NCI-H2196 (cell line): ENCODE measurements around the gene BEST4.
"Not testable (repeated sequence)": the region's sequence is repeated elsewhere in the genome, so short reads cannot be mapped to it uniquely, and the experiment has no call there.

ENCODE experiments used
- DNase-seq: peaks from one replicate; lab custom pipeline; 2025; ENCODE audit not compliant: unreplicated experiment; lab: John Stamatoyannopoulos, UW

Gene BEST4

GRCh38 chr1:44803062-44803311 lies 15.0 kb upstream of the BEST4 start:
- DNase-seq, result no peak

DNA sequence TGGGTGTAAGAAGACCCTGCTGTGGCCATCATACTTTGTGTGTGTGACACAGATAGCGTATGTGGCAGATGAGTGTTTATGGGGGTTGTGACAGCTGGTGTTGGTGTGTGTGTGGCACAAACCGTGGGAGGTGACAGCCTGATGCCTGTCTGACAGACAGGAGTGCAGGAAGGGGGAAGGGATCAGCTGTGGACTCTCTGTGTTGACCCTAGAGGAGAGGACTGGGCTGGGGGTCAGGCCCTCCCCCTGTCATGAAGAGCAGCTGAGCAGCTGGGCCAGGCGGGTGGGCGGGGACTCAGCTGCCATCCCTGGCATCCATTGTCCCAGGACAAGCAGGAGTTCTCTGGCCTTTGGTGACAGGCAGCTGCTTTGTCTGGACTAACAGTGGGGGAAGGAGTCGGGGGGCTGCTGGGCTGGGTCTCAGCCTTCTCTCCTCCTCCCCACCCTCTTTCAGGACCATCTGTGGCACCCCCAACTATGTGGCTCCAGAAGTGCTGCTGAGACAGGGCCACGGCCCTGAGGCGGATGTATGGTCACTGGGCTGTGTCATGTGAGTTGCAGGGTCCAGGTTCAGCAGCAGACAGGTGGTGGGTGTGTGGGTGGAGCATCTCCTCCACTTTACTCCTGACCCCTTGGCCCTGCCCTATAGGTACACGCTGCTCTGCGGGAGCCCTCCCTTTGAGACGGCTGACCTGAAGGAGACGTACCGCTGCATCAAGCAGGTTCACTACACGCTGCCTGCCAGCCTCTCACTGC lies 14.5 kb upstream of the BEST4 start:
- no peak for DNase-seq

DNA sequence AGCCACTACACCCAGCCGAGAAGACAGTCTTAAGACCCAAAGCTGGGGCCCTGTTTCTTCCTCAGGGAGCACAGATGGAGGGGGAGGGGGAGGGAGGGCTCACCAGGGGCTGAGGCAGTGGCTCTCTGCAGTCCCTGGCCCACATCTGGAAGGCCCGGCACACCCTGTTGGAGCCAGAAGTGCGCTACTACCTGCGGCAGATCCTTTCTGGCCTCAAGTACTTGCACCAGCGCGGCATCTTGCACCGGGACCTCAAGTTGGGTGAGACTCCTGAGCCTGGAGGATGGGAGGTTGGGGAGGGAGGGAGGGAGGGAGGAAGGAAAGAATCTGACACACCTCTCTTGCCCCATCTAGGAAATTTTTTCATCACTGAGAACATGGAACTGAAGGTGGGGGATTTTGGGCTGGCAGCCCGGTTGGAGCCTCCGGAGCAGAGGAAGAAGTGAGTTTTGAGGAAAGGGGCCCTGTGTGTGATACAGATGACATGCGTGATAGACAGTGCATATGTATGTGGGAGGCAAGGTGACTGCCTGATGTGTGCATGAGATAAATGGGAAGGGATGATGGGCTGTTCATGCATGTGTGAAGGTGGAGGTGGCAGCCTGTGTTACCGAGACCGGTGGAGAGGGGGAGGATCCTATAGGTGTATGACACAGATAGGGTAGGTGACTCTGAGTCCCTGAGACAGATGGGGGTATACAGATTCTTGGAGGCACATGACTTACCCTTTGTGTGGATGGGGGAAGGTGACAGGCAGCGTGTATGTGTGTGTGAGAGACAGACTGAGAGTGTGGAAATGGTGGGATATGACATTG lies 13.7 kb upstream of the BEST4 start:
- no peak for DNase-seq

- DNase-seq, result peak; percentile 96
Observed at GRCh38 chr1:44799770-44800584, 12.0 kb upstream of the BEST4 start, which contains the start of gene PLK3. Gene PLK3, plus strand, starts transcription at chr1:44800377. Its CDS starts 87 bp downstream, at chr1:44800464.

DNA sequence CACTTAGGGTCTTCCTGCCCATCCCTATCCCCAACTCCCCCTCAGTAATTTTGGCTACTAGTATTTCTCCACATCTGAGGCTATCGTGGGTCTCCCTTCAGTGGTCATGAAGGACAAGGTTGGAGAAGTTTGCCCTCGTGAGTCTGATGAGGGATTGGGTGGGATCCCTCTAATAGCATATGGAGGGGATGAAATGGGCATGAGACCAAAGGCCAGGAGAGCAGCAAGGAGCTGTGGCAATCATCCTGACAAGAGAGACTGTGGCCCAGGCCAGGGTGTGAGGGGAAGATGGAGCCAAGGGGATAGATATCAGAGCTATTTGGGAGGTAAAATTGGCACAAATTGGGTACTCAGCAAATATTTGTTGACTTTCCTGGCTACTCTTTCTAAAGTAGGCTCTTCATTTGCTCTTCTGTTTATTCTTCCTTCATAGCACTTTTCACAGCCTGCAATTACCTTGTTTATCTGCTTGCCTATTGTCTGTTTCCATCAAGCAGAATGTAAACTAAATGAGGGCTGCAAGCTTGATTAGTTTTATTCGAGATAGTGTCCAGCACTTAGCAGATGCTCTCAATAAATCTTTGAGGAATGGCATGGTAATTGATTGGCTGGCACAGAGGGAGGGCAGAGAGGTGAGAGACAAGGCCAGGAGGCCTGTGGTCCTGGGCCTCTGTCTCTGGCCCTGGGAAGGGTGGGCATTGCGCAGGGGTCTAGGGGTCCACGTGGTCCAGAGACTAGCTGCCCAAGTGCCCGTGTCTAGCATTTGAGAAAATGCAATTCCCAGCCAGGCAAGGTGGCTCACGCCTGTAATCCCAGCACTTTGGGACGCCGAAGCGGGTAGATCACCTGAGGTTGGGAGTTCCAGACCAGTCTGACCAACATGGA lies 10.8 kb upstream of the BEST4 start:
- peak; percentile 43 for DNase-seq

GRCh38 chr1:44797886-44798285 lies 9.9 kb upstream of the BEST4 start:
- DNase-seq, result not testable (repeated sequence)

DNA sequence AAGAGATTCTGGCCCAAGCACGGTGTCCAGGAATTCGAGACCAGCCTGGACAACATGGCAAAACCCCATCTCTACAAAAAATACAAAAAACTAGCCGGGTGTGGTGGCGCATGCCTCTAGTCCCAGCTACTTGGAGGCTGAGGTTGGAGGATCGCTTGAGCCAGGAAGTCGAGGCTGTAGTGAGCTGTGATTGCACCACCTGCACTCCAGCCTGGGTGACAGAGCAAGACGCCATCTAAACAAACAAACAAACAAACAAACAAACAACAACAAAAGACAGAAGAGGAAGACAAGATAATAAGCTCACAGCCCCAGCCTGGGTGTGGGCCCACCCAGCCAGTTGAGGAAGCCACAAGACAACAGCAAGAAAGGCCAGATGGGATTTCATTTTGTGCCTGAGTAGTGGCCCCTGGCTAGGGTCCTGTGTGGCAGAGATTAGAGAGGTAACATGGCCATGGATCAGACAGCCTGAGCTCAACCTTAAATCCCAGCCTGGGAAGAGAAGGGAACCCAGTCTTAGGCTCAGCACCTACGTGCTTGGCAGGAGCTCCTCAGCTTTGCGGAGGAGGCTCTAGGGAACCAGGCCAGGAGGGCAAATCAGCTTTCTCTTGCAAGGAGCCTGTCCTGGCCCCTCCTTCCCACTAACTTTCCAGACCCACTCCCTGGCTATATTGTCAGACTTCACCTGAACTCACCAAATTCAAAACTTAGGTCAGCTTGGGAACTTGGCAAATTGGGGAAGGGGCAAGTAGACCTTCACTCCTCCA lies 4.9 kb upstream of the BEST4 start:
- no peak for DNase-seq

DNA sequence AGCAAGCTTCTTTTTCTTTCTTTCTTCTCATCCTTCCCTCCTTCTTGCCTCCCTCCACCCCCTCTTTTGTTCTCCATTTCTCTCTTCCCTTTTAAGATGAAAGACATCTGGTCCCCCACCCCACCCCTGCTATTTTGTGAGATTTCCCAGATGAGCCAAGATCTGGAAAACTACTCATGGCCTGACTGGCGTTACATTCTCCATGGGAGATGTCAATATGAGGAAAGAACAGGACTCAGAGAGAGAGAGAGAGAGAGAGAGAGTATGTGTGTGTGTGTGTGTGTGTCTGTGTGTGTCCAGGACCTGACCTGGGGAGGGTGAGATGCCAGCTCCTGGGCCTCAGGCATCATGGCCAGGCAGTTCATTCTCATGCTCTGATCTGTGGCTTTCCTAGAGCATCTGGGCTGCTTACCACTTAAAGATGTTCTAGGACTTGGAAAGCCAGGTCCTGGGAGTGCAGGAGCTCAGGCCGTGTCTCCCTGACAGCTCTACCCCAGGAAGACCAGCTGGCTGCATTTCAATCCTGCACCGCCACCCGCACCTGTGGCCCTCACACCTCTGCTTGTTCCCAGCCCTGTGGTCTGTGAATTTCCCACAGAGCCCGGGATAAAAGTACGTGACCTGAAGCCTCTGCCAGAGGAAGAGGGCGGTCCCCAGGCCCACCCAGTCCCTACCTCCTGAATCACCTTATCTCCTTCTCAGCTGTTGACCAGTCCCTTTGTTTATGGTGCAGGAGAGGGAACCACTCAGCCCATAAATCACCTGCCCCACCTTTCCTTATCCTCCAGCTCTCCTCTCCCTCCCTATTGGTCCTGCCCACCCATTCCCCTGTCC lies 3.2 kb upstream of the BEST4 start:
- no peak for DNase-seq

- no peak for DNase-seq
Observed at GRCh38 chr1:44787506-44787905, 464 bp downstream of the BEST4 start.

DNA sequence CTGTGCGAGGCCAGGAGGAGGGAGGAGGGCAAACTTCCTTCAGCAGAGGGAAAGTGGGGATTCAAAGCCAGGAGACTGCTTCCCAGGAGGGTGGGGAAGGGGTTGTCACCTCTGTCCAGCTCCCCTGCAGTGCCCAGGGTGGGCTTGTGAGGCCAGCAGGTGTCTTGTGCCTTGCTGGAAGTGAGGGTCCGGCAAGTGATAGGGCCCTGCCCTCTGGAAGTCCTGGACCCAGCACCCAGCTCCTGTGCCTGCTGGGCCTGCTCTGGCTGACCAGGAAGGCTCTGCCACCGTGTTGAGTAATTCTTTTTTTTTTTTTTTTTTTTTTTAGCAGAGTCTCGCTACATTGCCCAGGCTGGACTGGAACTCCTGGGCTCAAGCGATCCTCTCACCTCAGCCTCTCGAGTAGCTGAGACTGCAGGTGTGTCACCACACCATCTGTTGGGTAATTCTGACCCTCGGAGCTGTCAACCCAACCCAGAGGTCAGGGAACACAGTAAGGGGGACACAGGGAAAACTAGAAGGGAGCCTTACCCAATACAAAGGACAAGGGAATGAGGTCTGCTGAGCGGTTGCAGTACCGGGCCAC lies 1.0 kb downstream of the BEST4 start:
- no peak for DNase-seq

DNA sequence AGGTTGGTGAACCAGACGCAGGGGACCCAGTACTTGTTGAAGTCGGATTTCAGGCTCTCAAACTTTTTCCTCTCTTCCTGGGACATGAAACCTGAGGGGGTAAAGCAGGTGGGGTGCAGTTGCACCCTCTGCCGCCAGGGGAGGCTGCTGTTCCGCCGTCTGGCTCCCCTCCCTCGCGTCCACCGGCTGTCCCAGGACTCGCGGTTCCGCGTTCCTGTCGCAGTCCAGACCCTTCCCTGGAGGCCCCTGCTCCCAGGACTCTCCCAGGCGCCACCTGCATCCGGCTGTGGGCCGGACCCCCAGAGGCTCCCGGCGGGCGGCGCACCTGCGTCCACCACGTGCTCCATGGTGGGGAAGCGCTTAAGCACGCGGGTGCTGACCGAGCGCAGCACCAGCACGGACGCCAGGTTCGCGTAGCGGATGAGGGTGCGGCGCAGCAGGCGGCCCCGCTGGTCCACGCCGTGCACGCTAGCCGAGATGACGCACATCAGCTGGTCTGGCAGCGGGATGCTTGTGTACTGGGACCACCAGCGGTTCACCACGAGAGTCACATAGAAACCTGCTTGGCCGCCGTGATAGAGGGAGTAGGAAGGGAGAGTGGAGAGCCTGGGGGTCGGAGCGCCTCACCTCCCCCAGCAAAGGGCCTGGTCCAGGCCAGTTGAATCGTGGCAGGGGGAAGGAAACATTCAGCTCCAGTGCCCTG lies 1.7 kb downstream of the BEST4 start:
- no peak for DNase-seq

DNA sequence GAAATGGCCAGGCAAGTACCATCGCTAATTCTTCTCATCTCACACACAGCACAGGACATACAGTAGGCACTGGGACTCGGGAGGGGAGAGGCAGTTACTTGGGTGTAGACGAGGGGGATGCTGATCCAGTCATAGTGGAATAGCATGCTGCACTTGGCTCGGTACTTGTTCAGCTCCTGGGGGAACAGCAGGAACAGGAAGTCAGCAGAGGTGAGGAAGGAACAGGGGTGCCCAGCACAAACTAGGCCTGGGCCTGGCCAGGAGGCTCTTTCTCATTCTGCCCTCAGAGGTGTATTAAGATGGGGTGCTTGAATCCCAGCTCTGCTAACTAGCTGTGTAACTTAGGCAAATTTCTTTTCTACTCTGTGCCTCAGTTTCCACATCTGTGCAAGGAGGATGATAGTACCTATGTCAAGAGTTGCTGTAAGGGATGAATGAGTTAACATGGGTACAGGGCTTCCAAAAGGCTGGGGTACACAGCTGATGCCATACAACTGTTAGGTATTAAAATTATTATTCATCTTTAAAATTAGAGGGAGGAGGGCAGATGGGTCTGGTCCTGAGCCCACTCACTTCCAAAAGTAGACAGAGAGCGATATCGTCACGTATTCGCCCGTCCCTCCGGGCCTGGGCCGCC lies 2.4 kb downstream of the BEST4 start:
- DNase-seq, result no peak

DNA sequence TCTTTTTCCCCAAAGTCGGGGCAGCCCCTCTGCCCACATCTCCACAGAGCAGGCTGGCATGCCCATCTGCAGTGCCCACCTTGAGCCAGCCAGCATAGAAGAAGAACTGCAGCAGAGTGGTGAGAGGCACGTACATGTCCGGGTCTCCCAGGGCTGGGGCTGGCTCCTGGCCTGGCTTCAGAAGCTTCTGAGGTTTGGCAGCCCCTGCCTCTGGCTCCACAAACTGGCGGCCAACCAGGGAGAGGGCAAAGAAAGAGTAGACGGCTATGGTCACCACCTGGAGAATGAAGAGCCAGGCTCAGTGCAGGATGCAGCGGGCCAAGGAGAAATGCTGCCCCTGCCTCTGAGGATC lies 3.0 kb downstream of the BEST4 start:
- no peak for DNase-seq

DNA sequence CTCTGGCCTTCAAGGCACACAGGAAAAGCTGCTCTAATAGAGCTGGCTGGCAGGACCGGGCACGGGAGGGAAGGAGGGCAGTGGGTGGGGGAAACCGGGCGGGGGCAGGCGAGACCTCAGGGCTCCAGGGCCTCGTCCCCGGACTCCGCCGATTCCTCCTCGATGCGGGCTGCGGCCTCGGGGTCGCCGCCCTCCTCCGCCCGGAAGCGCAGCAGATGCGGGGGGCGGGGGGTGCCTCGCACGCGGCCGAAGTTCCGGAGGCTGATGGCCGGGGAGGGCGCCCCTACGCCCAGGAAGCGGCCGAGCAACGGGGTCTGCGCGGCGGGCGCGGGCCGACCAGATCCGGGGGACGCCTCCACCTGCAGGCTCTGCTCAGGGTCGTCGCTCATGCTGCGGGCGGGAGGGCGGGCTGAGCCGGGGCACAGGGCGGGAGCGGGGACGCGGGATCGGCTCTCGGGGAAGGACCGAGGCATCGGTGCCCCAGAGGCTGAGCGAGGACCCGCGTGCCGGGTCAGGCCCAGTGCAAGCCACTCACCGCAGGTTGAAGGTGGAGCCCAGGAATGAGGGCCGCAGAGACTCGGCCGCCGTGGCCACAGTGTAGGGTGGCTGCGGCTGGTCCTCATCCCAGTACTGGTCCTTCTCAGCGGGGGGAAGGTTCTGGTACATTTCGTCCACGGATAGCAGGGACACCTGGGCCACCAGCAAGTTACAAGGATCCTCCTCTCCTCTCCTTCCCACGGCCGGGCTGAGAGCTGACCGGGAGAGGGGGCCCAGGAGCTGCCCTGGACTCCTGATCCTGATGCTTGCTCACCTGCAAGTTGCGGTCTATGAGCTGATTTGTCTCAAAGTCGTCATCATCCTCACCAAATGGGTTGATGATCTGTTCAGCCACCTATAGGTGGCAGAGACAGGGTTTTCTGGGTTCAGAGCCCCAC lies 3.6 kb downstream of the BEST4 start:
- DNase-seq, result no peak

DNA sequence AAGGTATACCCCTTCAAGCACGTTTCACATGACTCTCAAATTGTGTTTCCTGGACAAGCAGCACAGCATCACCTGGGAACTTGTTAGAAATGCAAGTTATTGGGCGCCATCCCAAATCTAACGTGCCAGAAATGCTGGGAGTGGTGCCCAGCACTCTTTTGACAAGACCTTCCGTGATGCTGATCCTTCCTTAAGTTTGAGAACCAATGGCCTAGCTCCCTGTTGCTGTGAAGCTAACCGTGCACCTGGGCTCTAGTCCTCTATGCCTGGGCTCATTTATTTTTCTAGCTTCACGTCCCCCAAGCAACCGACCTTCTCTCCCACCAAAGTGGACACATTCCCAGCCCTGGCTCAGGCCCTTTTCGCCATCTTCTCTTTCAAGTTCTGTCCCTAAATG lies 4.3 kb downstream of the BEST4 start:
- DNase-seq, result no peak

- no peak for DNase-seq
Observed at GRCh38 chr1:44780583-44781121, 7.3 kb downstream of the BEST4 start.
